Right lobe of liver (tissue), 4 donors: ENCODE measurements around the gene DNAJA4.

ENCODE experiments used
- CTCF ChIP-seq, 4 donors: fragments of 200-600 bp in 3 of 4; fragments of 450-650 bp in 1 of 4; IDR thresholded peaks; one replicate each; pipeline versions ENCODE4 v1.5.1 to v1.8.0; 2016 to 2022; ENCODE audit warnings: antibody characterized with exemption in 4 of 4, mild to moderate bottlenecking in 2 of 4
- POLR2A ChIP-seq: fragments of 450-650 bp; IDR thresholded peaks from one replicate; pipeline ENCODE4 v1.6.1; 2017; ENCODE audit warnings: antibody characterized with exemption, mild to moderate bottlenecking
- donor health status: DM: no; HTN: no; CAD: no.
- donor health status: DM: no; HTN: no; CAD: no.
- donor health status: DM: no; HTN: yes; CAD: no.

GRCh38 chr15:78321786-78322185, 57.4 kb downstream of the DNAJA4 start:
- TF ChIP-seq CTCF (IDR thresholded peaks at IDR 0.05) = no peak
- no peak for TF ChIP-seq POLR2A
